Esophagus squamous epithelium (tissue), 4 donors: Measurements from ENCODE around the gene ANKRD1.

Experiments
- POLR2A ChIP-seq, 4 donors: fragments of 450-650 bp; IDR thresholded peaks; one replicate each; pipeline ENCODE4 v1.6.1; 2017; ENCODE audit warnings: antibody characterized with exemption in 4 of 4, mild to moderate bottlenecking in 4 of 4, moderate library complexity in 3 of 4
- TF ChIP-seq, protein P1 (sequence below), 6 experiments: fragments of 450-650 bp in 4 of 6; fragments of 200-600 bp in 2 of 6; sonication (generic) in 2 of 6; IDR thresholded peaks; one replicate each; pipeline ENCODE4 v1.5.1; 2016 to 2019; ENCODE audit warnings: antibody characterized with exemption in 6 of 6, mild to moderate bottlenecking in 4 of 6, moderate library complexity in 4 of 6

DNA sequence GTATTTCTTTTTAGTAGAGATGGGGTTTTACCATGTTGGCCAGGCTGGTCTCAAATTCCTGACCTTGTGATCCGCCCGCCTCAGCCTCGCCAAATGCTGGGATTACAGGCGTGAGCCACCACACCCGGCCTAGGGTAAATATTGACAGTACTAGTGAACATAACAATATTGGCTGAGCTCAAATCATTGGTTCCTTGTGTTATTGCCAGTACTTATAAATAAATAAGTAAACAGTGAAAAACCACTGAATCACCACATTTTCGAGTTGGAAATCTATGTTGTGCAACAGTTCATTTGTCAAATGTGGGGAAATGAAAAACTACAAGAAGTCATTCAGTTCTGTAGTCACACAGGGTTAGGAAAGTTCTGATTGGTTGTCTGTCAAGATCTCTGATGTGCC lies 33.3 kb downstream of the ANKRD1 start:
- TF ChIP-seq, protein P1, sequence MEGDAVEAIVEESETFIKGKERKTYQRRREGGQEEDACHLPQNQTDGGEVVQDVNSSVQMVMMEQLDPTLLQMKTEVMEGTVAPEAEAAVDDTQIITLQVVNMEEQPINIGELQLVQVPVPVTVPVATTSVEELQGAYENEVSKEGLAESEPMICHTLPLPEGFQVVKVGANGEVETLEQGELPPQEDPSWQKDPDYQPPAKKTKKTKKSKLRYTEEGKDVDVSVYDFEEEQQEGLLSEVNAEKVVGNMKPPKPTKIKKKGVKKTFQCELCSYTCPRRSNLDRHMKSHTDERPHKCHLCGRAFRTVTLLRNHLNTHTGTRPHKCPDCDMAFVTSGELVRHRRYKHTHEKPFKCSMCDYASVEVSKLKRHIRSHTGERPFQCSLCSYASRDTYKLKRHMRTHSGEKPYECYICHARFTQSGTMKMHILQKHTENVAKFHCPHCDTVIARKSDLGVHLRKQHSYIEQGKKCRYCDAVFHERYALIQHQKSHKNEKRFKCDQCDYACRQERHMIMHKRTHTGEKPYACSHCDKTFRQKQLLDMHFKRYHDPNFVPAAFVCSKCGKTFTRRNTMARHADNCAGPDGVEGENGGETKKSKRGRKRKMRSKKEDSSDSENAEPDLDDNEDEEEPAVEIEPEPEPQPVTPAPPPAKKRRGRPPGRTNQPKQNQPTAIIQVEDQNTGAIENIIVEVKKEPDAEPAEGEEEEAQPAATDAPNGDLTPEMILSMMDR (IDR thresholded peaks at IDR 0.05), result no peak
- TF ChIP-seq POLR2A (IDR thresholded peaks at IDR 0.05), result no peak
